HepG2 (cell line): Measurements from ENCODE around the gene RESP18. TPM values are rescaled to one million over a fixed set of nuclear protein-coding genes. Genes with fewer than 3 reads are reported as not detected.

Experiments
- ATF7-NPFF ChIP-seq: sonication (generic); formaldehyde crosslinking; IDR thresholded peaks from 2 replicates; pipeline ENCODE4 v1.8.1; 2023; ENCODE audit warnings: mild to moderate bottlenecking, low read depth, missing genetic modification reagents, moderate library complexity
- DR1 ChIP-seq: sonication (generic); formaldehyde crosslinking; IDR thresholded peaks from 2 replicates; pipeline ENCODE4 v1.8.0; 2021; ENCODE audit warnings: mild to moderate bottlenecking, missing genetic modification reagents, inconsistent platforms
- FIP1L1 ChIP-seq: fragments of 200-400 bp; formaldehyde crosslinking; IDR thresholded peaks from 2 replicates; pipeline ENCODE4 v1.6.1; 2018; ENCODE audit warnings: low read depth, mild to moderate bottlenecking, low read length, moderate library complexity, borderline replicate concordance; ENCODE audit not compliant: insufficient read depth
- HNRNPLL ChIP-seq: fragments of 200-400 bp; formaldehyde crosslinking; IDR thresholded peaks from 2 replicates; pipeline ENCODE4 v1.6.1; 2017; ENCODE audit warnings: mild to moderate bottlenecking, low read depth, low read length; ENCODE audit not compliant: poor library complexity, severe bottlenecking
- MATR3 ChIP-seq: sonication (generic); formaldehyde crosslinking; IDR thresholded peaks from 2 replicates; pipeline ENCODE4 v1.4.0; 2020; ENCODE audit warnings: missing genetic modification reagents
- MIXL1 ChIP-seq: IDR thresholded peaks from 2 replicates; pipeline ENCODE4 v1.6.1; 2016
- NCOA5 ChIP-seq: sonication (generic); formaldehyde crosslinking; IDR thresholded peaks from 2 replicates; pipeline ENCODE4 v1.4.0; 2020; ENCODE audit warnings: missing genetic modification reagents
- NFE2L2 ChIP-seq: fragments of 150-350 bp; IDR thresholded peaks from 2 replicates; pipeline ENCODE4 v1.6.1; 2014; ENCODE audit warnings: low read length
- NPAS2 ChIP-seq: sonication (generic); formaldehyde crosslinking; IDR thresholded peaks from 2 replicates; pipeline ENCODE4 v1.8.0; 2022; ENCODE audit warnings: mild to moderate bottlenecking, missing genetic modification reagents, borderline replicate concordance
- SALL1 ChIP-seq: sonication (generic); formaldehyde crosslinking; IDR thresholded peaks from 2 replicates; pipeline ENCODE4 v1.8.0; 2022; ENCODE audit warnings: mild to moderate bottlenecking, missing genetic modification reagents
- SIX1 ChIP-seq: sonication (generic); formaldehyde crosslinking; IDR thresholded peaks from 2 replicates; pipeline ENCODE4 v1.4.0; 2020; ENCODE audit warnings: missing genetic modification reagents, borderline replicate concordance
- SP140L ChIP-seq: sonication (generic); formaldehyde crosslinking; IDR thresholded peaks from 2 replicates; pipeline ENCODE4 v1.4.0; 2020; ENCODE audit warnings: missing genetic modification reagents, borderline replicate concordance
- SP5 ChIP-seq: IDR thresholded peaks from 2 replicates; pipeline ENCODE4 v1.6.1; 2016; ENCODE audit warnings: low read depth, borderline replicate concordance
- TMF1 ChIP-seq: sonication (generic); formaldehyde crosslinking; IDR thresholded peaks from 2 replicates; pipeline ENCODE4 v1.8.1; 2022; ENCODE audit warnings: low read depth, missing genetic modification reagents
- ZFP37 ChIP-seq: sonication (generic); formaldehyde crosslinking; IDR thresholded peaks from 2 replicates; pipeline ENCODE4 v1.4.0; 2020; ENCODE audit warnings: missing genetic modification reagents, borderline replicate concordance
- ZFP62 ChIP-seq: sonication (generic); formaldehyde crosslinking; IDR thresholded peaks from 2 replicates; pipeline ENCODE4 v1.4.0; 2020; ENCODE audit warnings: missing genetic modification reagents
- ZNF20 ChIP-seq: sonication (generic); formaldehyde crosslinking; IDR thresholded peaks from 2 replicates; pipeline ENCODE4 v1.4.0; 2020; ENCODE audit warnings: mild to moderate bottlenecking, moderate library complexity, missing genetic modification reagents
- ZNF205 ChIP-seq: IDR thresholded peaks from 2 replicates; pipeline ENCODE4 v1.6.1; 2018; ENCODE audit warnings: missing biosample characterization, missing genetic modification reagents
- ZNF30 ChIP-seq: sonication (generic); formaldehyde crosslinking; IDR thresholded peaks from 2 replicates; pipeline ENCODE4 v1.5.0; 2020; ENCODE audit warnings: mild to moderate bottlenecking, missing genetic modification reagents
- ZNF569 ChIP-seq: sonication (generic); formaldehyde crosslinking; IDR thresholded peaks from 2 replicates; pipeline ENCODE4 v1.5.0; 2020; ENCODE audit warnings: mild to moderate bottlenecking, missing genetic modification reagents, moderate library complexity, borderline replicate concordance
- ZSCAN21 ChIP-seq: sonication (generic); formaldehyde crosslinking; IDR thresholded peaks from 2 replicates; pipeline ENCODE4 v1.8.0; 2022; ENCODE audit warnings: mild to moderate bottlenecking, missing genetic modification reagents, moderate library complexity, borderline replicate concordance
- polyA plus RNA-seq, 8 experiments: library from polyadenylated mRNA; depleted of rRNA in 3 of 8; stranded (reverse) in 7 of 8; unstranded in 1 of 8; fragments of >200 nt; fragmentation: Illumina TruSeq in 4 of 8; extraction: Trizol in 4 of 8; gene quantifications; 2 replicates each; pipeline versions ENCODE4 v1.2.1 to v1.2.3, GENCODE V29; 2011 to 2016; ENCODE audit warnings: low read depth in 4 of 8, missing spikeins in 1 of 8, mixed read lengths in 1 of 8; ENCODE audit not compliant: insufficient read depth in 1 of 8
- total RNA-seq, 5 experiments: library from RNA; depleted of rRNA; stranded (reverse); fragments of >200 nt; fragmentation: Illumina TruSeq; extraction: Trizol; gene quantifications; 2 replicates each; pipeline ENCODE4 v1.2.3, GENCODE V29; 2016; ENCODE audit warnings: low read depth in 1 of 5
- TF ChIP-seq, protein P1 (sequence below): sonication (generic); formaldehyde crosslinking; IDR thresholded peaks from 2 replicates; pipeline ENCODE4 v1.5.1; 2020; ENCODE audit warnings: mild to moderate bottlenecking, missing genetic modification reagents, moderate library complexity
- TF ChIP-seq, protein P2 (sequence below): conservative IDR thresholded peaks from 2 replicates; pipeline ENCODE4 v1.6.1; 2018; ENCODE audit warnings: missing genetic modification reagents
- TF ChIP-seq, protein P3 (sequence below): sonication (generic); formaldehyde crosslinking; IDR thresholded peaks from 2 replicates; pipeline ENCODE4 v1.5.0; 2020; ENCODE audit warnings: missing genetic modification reagents

RESP18 gene
- total and polyA plus RNA-seq, 2 of the 13 experiments (the other 11 are each of a cell fraction or from before 2014, with no cell fraction given) = not detected

DNA sequence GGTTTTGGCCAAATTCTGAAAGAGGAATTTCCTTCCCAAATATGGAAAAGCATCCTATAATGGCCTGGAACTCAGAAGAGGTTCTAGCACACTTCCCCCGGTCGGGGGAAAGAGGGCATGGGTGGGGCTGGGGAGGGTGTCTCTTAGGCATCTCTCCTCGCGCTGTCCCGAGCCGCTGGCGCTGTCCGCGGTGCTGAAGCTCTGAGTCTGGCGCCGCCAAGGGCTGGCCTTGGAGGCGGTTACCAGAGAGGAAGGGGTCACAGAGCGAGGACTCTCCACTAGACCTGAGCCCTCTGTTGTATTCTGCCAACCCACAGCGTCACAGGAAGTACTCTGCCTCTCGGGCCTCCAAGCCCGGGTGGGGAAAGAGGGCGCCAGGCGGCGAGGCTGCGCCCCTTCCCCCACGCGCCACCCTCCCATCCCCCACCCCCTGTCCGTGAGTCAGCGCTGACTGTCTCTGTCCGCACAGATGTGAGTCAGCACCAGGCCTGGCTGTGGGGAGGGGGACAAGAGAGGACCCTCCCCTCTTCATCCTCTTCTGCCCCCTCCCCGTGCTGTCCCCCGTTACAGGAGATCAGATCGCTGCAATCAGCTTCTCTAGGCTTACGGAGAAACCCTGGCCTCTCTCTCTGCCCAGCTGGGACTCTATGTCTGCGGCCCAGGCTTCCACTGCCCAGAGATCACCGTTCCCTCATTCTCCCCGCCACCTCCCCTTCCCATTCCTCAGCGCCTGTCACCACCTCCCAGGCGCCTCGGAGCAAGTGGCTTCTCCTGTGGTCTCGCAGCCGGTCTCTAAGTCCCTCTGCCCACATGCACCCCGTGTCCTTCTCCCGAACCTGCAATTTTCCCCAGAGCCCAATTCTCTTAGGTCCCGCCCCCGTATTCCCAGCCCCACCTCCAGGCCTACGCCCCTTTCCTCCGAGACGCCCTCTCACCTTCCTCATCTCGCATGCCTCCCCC, 24.1 kb downstream of the RESP18 start (continued):
- TF ChIP-seq, protein P1, sequence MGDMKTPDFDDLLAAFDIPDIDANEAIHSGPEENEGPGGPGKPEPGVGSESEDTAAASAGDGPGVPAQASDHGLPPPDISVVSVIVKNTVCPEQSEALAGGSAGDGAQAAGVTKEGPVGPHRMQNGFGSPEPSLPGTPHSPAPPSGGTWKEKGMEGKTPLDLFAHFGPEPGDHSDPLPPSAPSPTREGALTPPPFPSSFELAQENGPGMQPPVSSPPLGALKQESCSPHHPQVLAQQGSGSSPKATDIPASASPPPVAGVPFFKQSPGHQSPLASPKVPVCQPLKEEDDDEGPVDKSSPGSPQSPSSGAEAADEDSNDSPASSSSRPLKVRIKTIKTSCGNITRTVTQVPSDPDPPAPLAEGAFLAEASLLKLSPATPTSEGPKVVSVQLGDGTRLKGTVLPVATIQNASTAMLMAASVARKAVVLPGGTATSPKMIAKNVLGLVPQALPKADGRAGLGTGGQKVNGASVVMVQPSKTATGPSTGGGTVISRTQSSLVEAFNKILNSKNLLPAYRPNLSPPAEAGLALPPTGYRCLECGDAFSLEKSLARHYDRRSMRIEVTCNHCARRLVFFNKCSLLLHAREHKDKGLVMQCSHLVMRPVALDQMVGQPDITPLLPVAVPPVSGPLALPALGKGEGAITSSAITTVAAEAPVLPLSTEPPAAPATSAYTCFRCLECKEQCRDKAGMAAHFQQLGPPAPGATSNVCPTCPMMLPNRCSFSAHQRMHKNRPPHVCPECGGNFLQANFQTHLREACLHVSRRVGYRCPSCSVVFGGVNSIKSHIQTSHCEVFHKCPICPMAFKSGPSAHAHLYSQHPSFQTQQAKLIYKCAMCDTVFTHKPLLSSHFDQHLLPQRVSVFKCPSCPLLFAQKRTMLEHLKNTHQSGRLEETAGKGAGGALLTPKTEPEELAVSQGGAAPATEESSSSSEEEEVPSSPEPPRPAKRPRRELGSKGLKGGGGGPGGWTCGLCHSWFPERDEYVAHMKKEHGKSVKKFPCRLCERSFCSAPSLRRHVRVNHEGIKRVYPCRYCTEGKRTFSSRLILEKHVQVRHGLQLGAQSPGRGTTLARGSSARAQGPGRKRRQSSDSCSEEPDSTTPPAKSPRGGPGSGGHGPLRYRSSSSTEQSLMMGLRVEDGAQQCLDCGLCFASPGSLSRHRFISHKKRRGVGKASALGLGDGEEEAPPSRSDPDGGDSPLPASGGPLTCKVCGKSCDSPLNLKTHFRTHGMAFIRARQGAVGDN (CRISPR knock-in tag) = peak; percentile 63
- TF ChIP-seq SP5 (CRISPR knock-in tag) (no peak; the same call in 1 of the 2 replicates), SALL1 (peak; percentile 97), ZSCAN21 (CRISPR knock-in tag) (peak; percentile 98), ATF7-NPFF (CRISPR knock-in tag) (peak; percentile 81; the same call in 1 of the 2 replicates), NPAS2 (CRISPR knock-in tag) (no peak), SIX1 (peak; percentile 69; the same call in 1 of the 2 replicates), ZNF569 (CRISPR knock-in tag) (no peak), ZFP37 (CRISPR knock-in tag) (peak; percentile 98; the same call in 1 of the 2 replicates), HNRNPLL (peak; percentile 36), NFE2L2 (no peak), MATR3 (CRISPR knock-in tag) (no peak), ZNF205 (CRISPR knock-in tag) (peak; percentile 92), ZNF30 (CRISPR knock-in tag) (0 out of 2 replicates have a peak, but pooled peaks have one; percentile 55), DR1 (no peak; the same call in 1 of the 2 replicates), TMF1 (CRISPR knock-in tag) (peak; percentile 86; the same call in 1 of the 2 replicates), NCOA5 (CRISPR knock-in tag) (no peak), FIP1L1 (no peak), MIXL1 (CRISPR knock-in tag) (peak; percentile 93), ZNF20 (CRISPR knock-in tag) (no peak), SP140L (CRISPR knock-in tag) (peak; percentile 99; the same call in 1 of the 2 replicates), ZFP62 (no peak)
- TF ChIP-seq, protein P2, sequence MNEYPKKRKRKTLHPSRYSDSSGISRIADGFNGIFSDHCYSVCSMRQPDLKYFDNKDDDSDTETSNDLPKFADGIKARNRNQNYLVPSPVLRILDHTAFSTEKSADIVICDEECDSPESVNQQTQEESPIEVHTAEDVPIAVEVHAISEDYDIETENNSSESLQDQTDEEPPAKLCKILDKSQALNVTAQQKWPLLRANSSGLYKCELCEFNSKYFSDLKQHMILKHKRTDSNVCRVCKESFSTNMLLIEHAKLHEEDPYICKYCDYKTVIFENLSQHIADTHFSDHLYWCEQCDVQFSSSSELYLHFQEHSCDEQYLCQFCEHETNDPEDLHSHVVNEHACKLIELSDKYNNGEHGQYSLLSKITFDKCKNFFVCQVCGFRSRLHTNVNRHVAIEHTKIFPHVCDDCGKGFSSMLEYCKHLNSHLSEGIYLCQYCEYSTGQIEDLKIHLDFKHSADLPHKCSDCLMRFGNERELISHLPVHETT (CRISPR knock-in tag) = peak; percentile 85; the same call in 1 of the 2 replicates
- TF ChIP-seq, protein P3, sequence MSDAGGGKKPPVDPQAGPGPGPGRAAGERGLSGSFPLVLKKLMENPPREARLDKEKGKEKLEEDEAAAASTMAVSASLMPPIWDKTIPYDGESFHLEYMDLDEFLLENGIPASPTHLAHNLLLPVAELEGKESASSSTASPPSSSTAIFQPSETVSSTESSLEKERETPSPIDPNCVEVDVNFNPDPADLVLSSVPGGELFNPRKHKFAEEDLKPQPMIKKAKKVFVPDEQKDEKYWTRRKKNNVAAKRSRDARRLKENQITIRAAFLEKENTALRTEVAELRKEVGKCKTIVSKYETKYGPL (CRISPR knock-in tag) = peak; percentile 94
